Thyroid gland (tissue), 4 donors: ENCODE results near the gene NTN1. TPM values are rescaled to one million over a fixed set of nuclear protein-coding genes. Genes with fewer than 3 reads are reported as not detected.

Source experiments
- DNase-seq, 2 donors: peaks; one replicate each; pipeline ENCODE4 v3.0.0-alpha.2; 2019
- H3K27ac ChIP-seq, 3 donors: fragments of 200-600 bp; sonication (generic); 1 replicate in 2 of 3; 2 replicates in 1 of 3; pipeline ENCODE4 v1.5.1; 2016 to 2019; ENCODE audit warnings: mild to moderate bottlenecking in 1 of 3, moderate library complexity in 1 of 3
- H3K27me3 ChIP-seq: fragments of 200-600 bp; sonication (generic); one replicate; pipeline ENCODE4 v1.5.1; 2019
- H3K36me3 ChIP-seq, 2 donors: fragments of 200-600 bp; sonication (generic); one replicate each; pipeline ENCODE4 v1.5.1; 2016 to 2019
- H3K4me1 ChIP-seq, 2 donors: fragments of 200-600 bp; sonication (generic); one replicate each; pipeline ENCODE4 v1.5.1; 2017 to 2019
- H3K4me3 ChIP-seq, 3 donors: fragments of 200-600 bp; sonication (generic); replicated peaks in 1 of 3; 1 replicate in 2 of 3; 2 replicates in 1 of 3; pipeline ENCODE4 v1.5.1; 2016; ENCODE audit warnings: mild to moderate bottlenecking in 1 of 3
- H3K9me3 ChIP-seq: fragments of 200-600 bp; sonication (generic); one replicate; pipeline ENCODE4 v1.5.1; 2017
- POLR2A ChIP-seq, 2 donors: fragments of 450-650 bp; IDR thresholded peaks; one replicate each; pipeline ENCODE4 v1.6.1; 2017; ENCODE audit warnings: antibody characterized with exemption in 2 of 2, mild to moderate bottlenecking in 2 of 2, moderate library complexity in 1 of 2
- WGBS, 2 donors: methylation state at CpG; one replicate each; pipeline ENCODE4 v1.1.5; 2017; 5-methylcytosine and 5-hydroxymethylcytosine counted together
- intact Hi-C: fragments of 100-400 bp; cut with DNase I; formaldehyde crosslinking; loops from one replicate; pipeline ENCODE4 v1.15.1; 2023
- total RNA-seq, 4 donors: library from RNA; depleted of rRNA; stranded (reverse); fragments of >200 nt; gene quantifications; one replicate each; pipeline ENCODE4 v1.2.3, GENCODE V29; 2016
- TF ChIP-seq, protein P1 (sequence below), 6 experiments: fragments of 200-600 bp in 3 of 6; fragments of 450-650 bp in 3 of 6; sonication (generic) in 3 of 6; IDR thresholded peaks; one replicate each; pipeline ENCODE4 v1.5.1; 2016 to 2019; ENCODE audit warnings: antibody characterized with exemption in 6 of 6, mild to moderate bottlenecking in 2 of 6, inconsistent platforms in 1 of 6, moderate library complexity in 1 of 6

The NTN1 gene
- total RNA-seq, 4 donors from 2014 or later = 4.1 to 9.2 (median 7.1) TPM

DNA sequence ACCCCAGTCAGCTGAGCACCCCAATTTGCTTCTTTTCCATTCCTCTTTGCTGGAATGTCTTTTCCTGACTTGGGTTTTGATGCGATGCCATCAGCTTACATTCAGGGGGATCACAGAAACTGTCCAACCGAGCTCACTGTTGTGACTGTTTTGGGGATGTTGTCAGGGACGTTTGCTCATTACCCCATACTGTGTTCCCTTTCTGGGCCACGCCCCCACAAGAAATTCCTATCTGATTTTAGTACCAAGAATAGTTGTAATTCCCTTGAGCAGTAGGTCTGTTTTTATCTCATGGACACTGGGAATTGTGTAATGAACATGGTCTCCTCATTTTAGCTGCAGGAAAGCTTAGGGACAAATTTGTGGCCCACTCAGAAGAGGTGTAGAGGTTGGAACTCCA lies 2.6 kb upstream of the NTN1 start:
- 67 to 79% methylated on average over 4 of the region's 4 CpGs for WGBS, 2 donors
- no peak for TF ChIP-seq POLR2A (IDR thresholded peaks at IDR 0.05)
- TF ChIP-seq, protein P1, sequence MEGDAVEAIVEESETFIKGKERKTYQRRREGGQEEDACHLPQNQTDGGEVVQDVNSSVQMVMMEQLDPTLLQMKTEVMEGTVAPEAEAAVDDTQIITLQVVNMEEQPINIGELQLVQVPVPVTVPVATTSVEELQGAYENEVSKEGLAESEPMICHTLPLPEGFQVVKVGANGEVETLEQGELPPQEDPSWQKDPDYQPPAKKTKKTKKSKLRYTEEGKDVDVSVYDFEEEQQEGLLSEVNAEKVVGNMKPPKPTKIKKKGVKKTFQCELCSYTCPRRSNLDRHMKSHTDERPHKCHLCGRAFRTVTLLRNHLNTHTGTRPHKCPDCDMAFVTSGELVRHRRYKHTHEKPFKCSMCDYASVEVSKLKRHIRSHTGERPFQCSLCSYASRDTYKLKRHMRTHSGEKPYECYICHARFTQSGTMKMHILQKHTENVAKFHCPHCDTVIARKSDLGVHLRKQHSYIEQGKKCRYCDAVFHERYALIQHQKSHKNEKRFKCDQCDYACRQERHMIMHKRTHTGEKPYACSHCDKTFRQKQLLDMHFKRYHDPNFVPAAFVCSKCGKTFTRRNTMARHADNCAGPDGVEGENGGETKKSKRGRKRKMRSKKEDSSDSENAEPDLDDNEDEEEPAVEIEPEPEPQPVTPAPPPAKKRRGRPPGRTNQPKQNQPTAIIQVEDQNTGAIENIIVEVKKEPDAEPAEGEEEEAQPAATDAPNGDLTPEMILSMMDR (IDR thresholded peaks at IDR 0.05) = no peak
- no peak overlapping the region for H3K27ac ChIP-seq
- peaks cover 11% of the 10 kb centered on the region for H3K27me3 ChIP-seq
- no peak overlapping the region for H3K4me3 ChIP-seq
- H3K36me3 ChIP-seq = no peaks in the 10 kb centered on the region
- no peak for DNase-seq
- H3K4me1 ChIP-seq = peaks cover 15 to 24% of the 10 kb centered on the region in 2 donors
- intact Hi-C loops = no loop called here
- no peaks in the 10 kb centered on the region for H3K9me3 ChIP-seq

DNA sequence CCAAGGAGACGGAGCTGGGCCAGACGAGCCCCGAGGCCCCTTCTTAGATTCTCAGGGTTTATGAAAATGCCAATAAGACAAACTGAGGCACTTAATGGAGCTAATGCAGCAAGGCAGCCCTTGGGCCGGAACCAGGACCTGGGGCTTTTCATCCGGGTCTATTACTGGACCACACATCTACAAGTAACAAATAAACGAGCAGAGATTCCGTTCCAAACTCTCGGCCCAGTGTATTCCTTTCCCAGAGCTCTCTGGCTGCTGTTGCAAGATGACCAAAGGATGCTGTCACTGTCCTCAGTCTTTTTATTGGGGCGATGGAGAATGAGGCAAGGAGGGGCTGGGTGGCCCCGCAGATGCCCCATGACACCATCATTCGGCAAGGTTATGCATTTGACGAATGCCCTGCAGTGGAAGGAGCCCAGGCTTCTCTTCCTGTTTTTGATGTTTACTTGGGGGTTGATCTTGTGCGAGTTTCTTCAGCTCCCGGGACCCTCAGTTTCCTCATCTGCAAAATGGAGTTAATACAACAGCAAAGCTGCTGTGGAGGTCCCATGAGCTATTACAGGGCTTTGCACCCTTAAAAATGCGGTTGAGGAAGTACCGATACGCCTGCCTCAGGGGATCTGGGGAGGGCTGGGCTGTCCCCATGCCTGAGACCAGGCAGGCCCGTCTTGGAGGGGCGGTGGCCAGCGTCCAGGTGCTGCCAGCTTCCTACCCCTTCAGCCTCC lies 1.1 kb upstream of the NTN1 start:
- intact Hi-C loops = no loop called here
- H3K9me3 ChIP-seq = no peaks in the 10 kb centered on the region
- TF ChIP-seq, protein P1 (IDR thresholded peaks at IDR 0.05) = no peak
- TF ChIP-seq POLR2A (IDR thresholded peaks at IDR 0.05) = no peak
- no peak for DNase-seq
- H3K27ac ChIP-seq = no peak overlapping the region
- peaks cover 11% of the 10 kb centered on the region for H3K27me3 ChIP-seq
- no peaks in the 10 kb centered on the region for H3K36me3 ChIP-seq
- 53 to 54% methylated on average over 17 to 18 of the region's 20 CpGs for WGBS, 2 donors
- H3K4me3 ChIP-seq = peak overlapping the region in 1 of 3 donors; percentile 49
- peaks cover 15 to 24% of the 10 kb centered on the region in 2 donors for H3K4me1 ChIP-seq

DNA sequence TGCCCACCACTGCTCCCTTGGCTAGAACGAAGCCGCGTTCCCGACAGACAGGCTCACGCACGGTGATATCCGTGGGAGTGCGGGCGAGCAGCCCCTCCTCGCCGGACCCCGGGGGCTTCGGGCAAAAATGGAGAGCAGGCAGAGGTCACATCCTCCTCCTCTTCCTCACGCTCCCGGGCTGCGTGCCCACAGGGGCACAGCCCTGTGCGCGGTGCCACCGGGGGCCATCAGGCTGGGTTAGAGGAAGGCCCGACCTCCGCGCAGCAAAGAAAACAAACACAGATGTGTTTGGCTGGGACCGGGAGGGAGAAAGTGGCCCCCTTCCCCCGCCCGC lies 519 bp upstream of the NTN1 start:
- 0% methylated on average over 3 of the region's 25 CpGs; no CpG with 5 or more reads in 1 of the 2 donors for WGBS, 2 donors
- intact Hi-C loops = no loop called here
- H3K4me3 ChIP-seq = peak overlapping the region in 2 of 3 donors; percentile 22 to 49
- peaks cover 11% of the 10 kb centered on the region for H3K27me3 ChIP-seq
- DNase-seq = no peak
- H3K36me3 ChIP-seq = no peaks in the 10 kb centered on the region
- no peaks in the 10 kb centered on the region for H3K9me3 ChIP-seq
- peaks cover 15 to 24% of the 10 kb centered on the region in 2 donors for H3K4me1 ChIP-seq
- no peak for TF ChIP-seq POLR2A (IDR thresholded peaks at IDR 0.05)
- TF ChIP-seq, protein P1 (IDR thresholded peaks at IDR 0.05) = no peak
- no peak overlapping the region for H3K27ac ChIP-seq

DNA sequence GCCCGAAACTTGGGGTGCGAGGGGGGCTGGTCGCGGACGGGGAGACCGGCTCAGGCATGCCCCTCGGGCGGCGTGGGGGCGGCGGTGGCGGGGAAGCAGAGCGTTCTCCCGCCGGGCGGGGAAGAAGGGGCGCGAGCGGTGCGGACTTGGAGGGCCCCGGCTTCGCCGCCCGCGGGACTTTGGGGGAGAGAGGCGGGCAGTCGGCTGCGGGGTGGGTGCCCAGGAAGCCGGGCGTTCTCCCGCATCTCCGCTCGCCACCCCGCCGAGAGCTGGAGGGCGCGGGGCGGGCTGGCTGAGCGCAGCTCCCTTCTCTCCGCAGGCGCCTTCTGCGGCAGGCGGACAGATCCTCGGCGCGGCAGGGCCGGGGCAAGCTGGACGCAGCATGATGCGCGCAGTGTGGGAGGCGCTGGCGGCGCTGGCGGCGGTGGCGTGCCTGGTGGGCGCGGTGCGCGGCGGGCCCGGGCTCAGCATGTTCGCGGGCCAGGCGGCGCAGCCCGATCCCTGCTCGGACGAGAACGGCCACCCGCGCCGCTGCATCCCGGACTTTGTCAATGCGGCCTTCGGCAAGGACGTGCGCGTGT lies 772 bp downstream of the NTN1 start:
- intact Hi-C loops = no loop called here
- Histone ChIP-seq H3K4me3 (peak overlapping the region in 2 of 3 donors; percentile 28 to 49), H3K27ac (no peak overlapping the region), H3K9me3 (no peaks in the 10 kb centered on the region), H3K27me3 (peaks cover 11% of the 10 kb centered on the region), H3K4me1 (peaks cover 15 to 24% of the 10 kb centered on the region in 2 donors), H3K36me3 (no peaks in the 10 kb centered on the region)
- TF ChIP-seq, protein P1 (IDR thresholded peaks at IDR 0.05) = no peak
- no peak for TF ChIP-seq POLR2A (IDR thresholded peaks at IDR 0.05)
- WGBS, 2 donors = 0% methylated on average over 9 of the region's 79 CpGs; no CpG with 5 or more reads in 1 of the 2 donors
- no peak for DNase-seq
